ENCODE data around the gene ZBTB7B.

The ZBTB7B gene

GRCh38 chr1:155042789-155043188 lies 40.2 kb downstream of the ZBTB7B start:
- no peak for DNase-seq

DNA sequence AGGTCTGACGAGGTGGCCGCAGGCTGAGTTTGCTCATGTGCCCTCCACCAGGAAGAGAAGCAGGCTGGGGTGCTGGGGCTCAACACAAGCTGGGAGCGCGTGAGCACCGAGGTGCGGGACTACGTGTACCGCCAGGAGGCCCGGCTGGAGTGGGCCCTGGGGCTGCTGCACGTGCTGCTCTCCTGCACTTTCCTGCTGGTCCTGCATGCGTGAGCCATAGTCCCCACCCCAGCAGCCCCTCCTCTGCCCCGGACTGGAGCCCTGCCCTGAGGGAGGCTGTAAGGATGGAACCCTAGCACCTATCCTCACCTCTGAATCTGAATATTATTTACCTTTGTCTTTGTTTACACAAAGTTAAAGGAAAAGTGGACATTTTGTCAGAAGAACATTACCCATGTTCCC lies 40.7 kb downstream of the ZBTB7B start:
- no peak for DNase-seq

DNA sequence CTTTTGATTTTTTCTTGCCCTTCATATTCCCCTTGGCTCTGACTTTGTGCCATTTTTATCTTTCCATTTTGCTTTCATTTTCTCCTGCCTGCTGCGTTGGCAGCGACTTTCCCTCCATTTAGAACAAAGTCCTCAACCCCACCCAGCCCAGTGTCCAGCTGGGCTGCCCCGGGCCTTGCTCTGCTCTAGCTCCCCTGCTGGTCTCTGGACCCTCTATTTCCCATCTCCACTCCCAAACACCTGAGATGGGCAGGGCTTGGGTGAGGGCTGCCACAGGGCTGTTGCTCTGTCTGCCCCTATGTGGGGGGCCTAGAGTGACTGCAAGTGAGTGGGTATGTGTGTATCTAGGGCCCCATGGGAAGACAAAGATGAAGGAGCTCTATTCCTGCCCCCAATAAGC lies 41.2 kb downstream of the ZBTB7B start:
- DNase-seq = no peak

GRCh38 chr1:155044365-155044764 lies 41.8 kb downstream of the ZBTB7B start:
- no peak for DNase-seq

- peak; percentile 27 for DNase-seq
Measured at GRCh38 chr1:155044812-155045657, 42.4 kb downstream of the ZBTB7B start.

- DNase-seq = no peak
Measured at GRCh38 chr1:155048449-155049334, 46.1 kb downstream of the ZBTB7B start.

DNA sequence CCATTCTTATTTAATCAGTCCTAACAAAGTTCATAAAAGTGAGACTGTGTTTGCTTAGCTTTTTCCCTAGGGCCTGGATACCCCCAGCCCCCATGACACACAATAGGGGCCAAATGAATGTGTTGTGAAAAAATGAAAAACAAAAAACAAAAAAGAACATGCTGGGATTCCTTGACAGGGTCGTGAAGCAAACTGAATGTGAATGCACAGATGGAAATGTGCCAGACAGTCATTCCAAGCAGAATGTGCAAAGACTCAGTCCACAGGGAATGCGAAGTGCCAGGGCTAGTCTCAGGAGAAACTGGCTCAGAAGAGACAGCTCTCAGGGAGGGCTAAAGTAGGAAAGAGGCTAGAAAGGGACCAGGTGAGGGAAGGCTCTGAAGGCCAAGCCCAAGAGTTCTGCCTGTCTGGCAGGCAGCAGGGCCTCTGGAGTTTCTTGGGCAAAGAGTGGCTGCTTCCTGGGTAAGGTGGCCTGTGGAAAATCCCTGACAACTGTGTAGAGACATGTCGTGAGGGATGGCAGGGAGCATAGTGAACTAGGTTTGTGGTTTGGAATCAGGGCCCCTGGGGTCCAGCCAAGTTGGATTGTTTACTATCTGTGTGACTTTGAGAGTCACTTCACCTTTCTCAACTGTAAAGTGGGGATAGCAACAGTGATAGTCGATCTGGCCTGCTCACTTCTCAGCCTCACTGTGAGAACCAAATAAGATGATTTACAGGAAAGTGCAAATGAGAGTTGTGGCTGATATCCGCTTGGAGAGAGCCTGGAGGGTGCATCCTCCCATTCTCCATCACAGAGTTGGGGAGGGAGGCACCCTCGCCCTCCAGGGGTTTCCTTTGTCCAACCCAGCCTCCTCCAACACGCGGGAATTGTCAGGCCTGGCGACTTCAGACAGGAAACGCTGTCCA lies 47.3 kb downstream of the ZBTB7B start:
- no peak for DNase-seq

DNA sequence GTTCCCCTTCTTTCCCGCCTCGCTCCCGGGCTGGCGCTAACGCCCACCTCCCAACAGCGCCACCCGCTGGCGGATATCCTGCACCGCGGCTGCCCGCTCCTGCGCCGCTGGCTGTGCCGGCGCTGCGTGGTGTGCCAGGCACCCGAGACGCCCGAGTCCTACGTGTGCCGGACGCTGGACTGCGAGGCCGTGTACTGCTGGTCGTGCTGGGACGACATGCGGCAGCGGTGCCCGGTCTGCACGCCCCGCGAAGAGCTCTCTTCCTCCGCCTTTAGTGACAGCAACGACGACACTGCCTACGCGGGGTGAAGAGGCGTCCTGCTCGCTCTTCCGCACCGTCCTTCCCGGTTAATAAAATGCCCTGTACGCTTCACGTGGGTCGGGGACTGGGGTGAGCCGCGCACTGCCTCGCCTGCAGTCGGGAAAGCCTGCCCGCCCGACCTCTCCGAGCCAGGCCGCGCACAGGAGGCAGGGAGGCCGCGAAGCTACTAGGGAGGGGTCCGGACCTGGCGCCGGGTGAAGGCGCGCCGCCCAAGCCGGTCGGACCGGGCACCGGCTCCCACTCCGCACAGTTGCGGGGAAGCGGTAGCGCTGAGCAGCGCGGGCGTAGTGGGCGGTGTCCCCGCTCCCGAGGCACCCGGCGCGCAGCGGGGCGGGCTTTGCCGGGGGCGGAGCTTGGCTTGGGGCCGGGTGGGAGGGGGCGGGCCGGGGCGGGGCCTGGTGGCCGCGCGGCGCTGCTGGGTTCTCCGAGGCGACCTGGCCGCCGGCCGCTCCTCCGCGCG lies 48.1 kb downstream of the ZBTB7B start, which contains the start of gene ADAM15:
ADAM15 (plus strand) TSS at position 757 of the 782 bp plus-strand sequence. CDS start 71 bp downstream, outside the sequence.
- peak; percentile 57 for DNase-seq

DNA sequence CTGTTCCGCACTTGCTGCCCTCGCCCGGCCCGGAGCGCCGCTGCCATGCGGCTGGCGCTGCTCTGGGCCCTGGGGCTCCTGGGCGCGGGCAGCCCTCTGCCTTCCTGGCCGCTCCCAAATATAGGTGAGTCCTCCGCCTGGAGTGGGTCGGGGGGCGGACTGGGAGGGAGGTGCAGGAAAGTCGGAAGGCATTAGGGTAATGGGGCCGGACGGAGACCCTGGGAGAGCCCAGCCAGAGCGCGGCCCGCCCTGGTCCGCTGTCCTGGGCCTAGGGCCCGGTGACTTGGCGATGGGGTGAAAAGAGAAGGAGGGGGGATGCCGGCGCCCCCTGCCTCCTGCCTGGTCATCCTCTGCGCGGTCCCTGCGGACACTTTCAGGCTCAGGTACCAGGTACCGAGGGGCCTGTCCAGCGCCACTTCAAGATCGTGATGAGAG lies 48.8 kb downstream of the ZBTB7B start:
- DNase-seq = no peak

DNA sequence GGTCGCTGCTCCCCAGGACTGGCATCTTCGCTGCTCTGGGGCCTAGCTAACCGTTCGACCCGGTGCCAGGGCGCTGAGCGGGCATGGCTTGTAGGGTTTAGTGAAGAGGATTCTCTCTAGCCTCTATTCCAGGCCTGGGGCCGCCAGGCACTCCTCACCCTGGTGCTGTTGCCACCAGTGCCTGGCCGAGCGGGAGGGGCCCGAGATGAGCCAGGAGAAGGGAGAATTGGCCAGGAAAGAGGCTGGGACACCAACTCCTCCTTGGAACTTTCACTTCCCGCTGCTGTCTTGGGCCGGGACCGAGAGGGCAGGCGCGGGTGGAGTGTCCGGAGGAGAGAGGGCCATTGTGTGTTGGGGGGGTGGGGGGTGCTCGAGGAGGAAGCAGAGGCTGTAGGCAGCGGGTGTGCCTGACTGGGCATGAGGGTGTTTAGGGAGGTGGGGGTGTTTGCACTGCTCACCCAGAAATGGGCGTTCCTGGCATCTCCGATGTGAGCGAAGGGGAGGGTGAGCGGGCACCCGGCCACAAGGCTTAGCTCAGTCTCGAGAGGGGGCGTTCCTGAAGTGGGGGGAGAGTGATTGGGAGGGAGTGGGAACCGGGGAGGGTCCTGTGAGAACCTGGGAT lies 49.3 kb downstream of the ZBTB7B start:
- peak; percentile 19 for DNase-seq

DNA sequence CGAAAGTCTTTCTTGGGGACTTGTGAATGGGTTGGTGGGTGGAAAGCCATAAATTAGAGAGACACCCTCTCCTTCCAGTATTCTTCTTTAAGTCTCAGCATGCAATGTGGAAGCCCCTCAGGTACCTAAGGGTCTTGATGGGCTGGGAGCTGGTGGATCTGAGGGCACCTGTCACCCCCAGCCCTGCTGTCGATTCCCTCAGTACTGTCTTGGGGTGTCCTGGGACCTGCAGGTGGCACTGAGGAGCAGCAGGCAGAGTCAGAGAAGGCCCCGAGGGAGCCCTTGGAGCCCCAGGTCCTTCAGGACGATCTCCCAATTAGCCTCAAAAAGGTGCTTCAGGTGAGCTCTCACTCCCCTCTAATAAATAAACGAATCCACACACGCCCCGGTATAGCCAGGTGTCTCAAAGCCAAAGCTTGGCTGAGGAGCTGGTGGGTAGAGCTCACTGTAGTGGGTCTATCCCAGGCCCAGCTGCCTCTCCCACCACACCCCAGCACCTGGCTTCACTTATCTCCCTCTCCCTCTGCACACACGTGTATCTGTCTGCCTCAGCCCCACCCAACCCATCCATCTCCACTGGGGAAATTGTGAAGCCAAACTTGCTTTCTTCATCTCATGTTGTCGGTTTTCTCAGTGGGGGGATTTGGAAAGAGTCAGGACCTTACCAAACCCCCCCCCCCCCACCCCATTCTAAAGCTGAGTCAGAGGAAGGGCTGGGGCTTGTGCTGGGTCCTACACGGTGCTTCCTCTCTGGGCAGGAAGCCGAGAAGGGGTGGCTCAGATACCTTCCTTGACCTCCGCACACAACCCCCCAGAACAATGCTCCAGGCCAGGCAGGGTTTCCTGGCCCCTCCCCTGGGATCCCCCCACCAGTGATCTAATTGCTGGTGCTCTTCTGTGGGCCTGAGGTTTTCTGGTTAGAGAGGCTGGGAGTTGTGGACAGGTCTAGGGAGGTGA lies 50.1 kb downstream of the ZBTB7B start:
- no peak for DNase-seq

GRCh38 chr1:155053531-155054105 lies 51.0 kb downstream of the ZBTB7B start:
- no peak for DNase-seq

DNA sequence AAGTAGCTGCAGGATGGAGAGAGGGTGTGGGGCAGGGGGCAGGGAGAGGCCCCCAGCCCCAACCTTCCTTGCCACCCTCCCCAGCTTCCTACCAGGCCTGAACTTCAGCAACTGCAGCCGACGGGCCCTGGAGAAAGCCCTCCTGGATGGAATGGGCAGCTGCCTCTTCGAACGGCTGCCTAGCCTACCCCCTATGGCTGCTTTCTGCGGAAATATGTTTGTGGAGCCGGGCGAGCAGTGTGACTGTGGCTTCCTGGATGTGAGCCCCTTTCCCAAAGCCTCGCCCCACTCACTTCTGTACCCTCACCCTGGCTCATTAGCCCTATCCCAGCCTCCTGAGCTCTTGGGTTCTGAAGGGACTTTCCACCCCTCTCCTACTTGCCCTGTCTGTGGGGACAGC lies 54.5 kb downstream of the ZBTB7B start:
- DNase-seq = no peak

DNA sequence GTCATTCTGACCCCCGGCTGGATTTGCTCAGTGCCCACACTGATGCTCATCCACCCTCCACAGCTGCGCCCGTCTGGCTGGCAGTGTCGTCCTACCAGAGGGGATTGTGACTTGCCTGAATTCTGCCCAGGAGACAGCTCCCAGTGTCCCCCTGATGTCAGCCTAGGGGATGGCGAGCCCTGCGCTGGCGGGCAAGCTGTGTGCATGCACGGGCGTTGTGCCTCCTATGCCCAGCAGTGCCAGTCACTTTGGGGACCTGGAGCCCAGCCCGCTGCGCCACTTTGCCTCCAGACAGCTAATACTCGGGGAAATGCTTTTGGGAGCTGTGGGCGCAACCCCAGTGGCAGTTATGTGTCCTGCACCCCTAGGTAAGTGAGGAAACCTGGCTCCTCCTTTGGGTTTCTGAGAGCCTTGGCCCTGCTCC lies 55.2 kb downstream of the ZBTB7B start:
- no peak for DNase-seq

DNA sequence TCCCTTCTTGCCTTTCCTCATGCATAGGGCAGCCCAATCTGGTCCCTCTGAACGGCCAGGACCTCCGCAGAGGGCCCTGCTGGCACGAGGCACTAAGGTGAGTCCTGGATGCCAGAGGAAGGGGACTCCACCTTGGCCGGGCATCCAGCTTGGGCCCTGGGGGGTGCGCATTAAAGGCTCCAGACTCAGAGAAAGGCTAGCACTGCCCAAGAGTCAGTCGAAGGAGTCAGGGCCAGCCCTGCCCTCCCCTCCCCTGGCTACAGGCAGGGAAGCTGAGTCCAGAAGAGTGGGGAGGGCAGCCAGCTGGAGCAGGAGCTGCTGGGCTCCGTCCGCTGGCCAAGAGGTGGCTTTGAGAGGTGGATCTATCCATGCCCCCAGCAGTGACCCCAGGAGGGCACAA lies 58.1 kb downstream of the ZBTB7B start:
- no peak for DNase-seq

DNA sequence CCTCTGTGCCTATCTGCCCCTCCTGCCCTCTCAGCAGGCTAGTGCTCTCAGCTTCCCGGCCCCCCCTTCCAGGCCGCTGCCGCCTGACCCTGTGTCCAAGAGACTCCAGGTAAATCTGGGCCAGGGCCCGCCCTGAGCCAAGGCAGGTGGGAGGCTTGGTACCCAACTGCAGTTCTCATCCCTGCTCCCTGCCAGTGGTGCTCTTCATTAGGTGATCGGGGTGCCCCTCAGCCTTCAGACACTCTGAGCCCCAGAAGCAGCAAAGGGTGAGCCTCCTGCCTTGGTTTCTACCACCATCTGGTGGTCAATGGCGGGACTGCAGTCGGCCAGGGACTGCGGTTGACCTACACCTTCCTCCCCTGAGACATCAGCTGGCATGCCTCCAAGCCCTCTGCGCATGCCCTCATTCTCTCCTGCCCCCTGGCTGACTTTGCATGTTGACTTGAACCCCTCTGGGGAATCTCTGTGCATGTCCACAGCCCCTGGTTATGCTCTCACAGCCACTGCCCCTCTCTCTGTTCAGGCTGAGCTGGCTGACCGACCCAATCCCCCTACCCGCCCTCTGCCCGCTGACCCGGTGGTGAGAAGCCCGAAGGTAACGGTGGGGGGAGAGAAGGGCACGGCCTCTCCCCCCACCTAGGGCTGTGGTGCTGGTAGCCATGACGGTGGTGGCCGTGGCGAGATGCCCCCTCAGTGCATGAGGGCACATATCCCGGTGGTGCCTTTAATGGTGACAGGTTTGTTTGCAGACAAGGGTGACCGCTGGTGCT lies 59.0 kb downstream of the ZBTB7B start:
- DNase-seq = peak; percentile 87

GRCh38 chr1:155062151-155062686 lies 59.6 kb downstream of the ZBTB7B start:
- no peak for DNase-seq

GRCh38 chr1:155062702-155063411 lies 60.3 kb downstream of the ZBTB7B start:
- DNase-seq = no peak
